HG02981 (cell line): ENCODE results near the gene C2CD2L.
"Not testable (repeated sequence)": the region's sequence is repeated elsewhere in the genome, so short reads cannot be mapped to it uniquely, and the experiment has no call there.

Experiments
- ATAC-seq: cut with Tn5 transposase; IDR thresholded peaks from one replicate; pipeline ENCODE4 v1.9.1; 2021; ENCODE audit warnings: mild to moderate bottlenecking, moderate library complexity; ENCODE audit not compliant: unreplicated experiment

The C2CD2L gene

GRCh38 chr11:119106564-119107537 is at the start of gene C2CD2L:
C2CD2L (plus strand) TSS chr11:119107344; CDS start chr11:119107742, 398 bp downstream.
- ATAC-seq = peak; percentile 71

DNA sequence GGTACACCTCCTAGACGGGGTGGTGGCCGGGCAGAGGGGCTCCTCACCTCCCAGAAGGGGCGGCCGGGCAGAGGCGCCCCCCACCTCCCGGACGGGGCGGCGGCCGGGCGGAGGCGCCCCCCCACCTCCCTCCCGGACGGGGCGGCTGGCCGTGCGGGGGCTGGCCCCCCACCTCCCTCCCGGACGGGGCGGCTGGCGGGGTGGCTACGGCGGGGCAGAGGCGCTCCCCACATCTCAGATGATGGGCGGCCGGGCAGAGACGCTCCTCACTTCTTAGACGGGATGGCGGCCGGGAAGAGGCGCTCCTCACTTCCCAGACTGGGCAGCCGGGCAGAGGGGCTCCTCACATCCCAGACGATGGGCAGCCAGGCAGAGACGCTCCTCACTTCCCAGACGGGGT is 48.0 kb upstream of the C2CD2L start:
- ATAC-seq = not testable (repeated sequence)

GRCh38 chr11:119061256-119061655 is 45.9 kb upstream of the C2CD2L start:
- no peak for ATAC-seq

DNA sequence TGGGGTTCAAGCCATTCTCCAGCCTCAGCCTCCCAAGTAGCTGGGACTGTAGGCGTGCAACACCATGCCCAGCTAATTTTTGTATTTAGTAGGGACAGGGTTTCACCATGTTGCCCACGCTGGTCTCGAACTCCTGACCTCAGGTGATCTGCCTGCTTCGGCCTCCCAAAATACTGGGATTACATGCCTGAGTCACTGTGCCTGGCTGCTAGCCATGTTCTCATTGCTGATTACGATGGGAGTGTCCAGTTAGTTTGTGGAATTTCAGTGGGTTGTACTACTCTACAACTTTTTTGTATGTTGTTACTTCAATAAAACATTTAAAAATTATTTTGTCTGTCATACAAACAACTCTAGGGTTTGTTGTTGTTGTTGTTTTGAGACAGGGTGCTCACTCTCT is 44.4 kb upstream of the C2CD2L start:
- ATAC-seq = no peak

DNA sequence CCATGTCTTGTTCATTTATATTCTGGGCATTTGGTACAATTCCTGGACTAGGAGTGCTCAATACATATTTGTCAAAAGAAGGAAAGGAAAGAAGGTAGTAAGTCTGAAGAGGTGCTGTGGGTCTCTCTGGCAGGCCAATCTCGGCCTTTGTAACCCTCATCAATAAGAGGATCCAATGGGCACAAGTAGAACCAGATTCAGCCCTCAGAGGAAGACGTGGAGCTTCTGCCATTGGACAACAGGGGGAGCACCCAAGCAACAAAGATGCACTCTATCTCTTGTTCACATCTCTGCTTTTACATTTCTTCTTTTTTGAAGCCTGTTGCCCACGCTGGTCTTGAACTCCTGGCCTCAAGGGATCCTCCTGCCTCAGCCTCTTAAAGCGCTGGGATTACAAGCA is 41.8 kb upstream of the C2CD2L start:
- no peak for ATAC-seq

GRCh38 chr11:119067371-119068222 is 39.5 kb upstream of the C2CD2L start, which contains the start of gene VPS11:
VPS11 (plus strand) TSS chr11:119067818; CDS start chr11:119067824, 6 bp downstream.
- peak; percentile 94 for ATAC-seq

DNA sequence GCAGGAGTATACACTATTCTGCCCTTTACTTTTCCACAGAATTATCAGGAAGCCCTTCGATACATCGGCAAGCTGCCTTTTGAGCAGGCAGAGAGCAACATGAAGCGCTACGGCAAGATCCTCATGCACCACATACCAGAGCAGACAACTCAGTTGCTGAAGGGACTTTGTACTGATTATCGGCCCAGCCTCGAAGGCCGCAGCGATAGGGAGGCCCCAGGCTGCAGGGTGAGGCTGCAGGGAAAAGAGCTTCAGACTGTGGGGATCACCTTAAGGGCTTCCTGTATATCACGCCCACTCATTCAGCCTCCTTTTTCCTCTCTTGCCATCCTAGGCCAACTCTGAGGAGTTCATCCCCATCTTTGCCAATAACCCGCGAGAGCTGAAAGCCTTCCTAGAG is 29.3 kb upstream of the C2CD2L start:
- no peak for ATAC-seq

DNA sequence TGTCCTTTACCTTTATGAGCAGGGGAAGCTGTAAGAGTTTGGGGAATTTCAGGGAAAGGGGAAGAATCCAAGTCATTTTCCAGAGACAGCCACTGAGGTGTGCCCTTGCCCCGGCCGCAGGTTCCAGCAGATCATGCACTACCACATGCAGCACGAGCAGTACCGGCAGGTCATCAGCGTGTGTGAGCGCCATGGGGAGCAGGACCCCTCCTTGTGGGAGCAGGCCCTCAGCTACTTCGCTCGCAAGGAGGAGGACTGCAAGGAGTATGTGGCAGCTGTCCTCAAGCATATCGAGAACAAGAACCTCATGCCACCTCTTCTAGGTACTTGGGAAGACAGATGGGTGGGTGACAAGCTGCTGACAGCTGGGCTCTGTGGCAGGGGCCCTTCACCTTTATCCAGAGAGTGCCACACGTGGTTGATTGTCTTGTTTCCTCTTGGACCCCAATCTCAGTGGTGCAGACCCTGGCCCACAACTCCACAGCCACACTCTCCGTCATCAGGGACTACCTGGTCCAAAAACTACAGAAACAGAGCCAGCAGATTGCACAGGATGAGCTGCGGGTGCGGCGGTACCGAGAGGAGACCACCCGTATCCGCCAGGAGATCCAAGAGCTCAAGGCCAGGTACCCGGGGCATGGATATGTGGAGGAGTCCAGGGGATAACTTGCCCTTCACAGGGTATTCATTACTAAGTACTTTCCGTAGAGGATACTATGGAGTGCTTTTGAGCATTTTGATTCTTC is 28.3 kb upstream of the C2CD2L start:
- no peak for ATAC-seq

DNA sequence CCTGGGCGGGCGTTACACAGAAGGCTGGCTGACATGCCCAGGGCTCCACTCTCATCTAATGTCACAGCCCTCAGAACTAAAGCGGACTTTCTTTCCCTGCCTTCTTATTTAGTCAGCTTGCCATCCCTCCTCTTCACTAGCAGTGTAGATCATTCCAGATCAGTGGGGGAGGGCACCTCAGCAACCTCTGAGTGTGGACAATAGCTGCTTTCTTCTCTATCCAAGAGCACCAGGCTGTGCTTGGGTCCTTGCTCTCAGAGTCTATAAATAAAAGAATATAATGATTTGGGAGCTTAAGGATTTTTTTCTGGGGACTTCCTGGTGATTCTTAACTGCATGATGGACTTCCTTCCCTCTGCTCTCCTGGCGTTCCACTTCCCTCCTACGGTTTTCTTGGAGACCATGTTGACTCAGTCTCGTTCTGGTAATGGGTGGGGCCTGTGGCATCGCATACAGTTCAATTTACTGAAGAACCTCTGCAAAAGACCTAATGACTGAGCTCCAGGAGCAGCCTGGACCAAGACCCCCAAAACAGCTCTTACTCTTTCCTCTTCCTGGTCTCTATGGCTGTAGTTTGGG is 25.4 kb upstream of the C2CD2L start:
- ATAC-seq = no peak

GRCh38 chr11:119084663-119085436 is 22.3 kb upstream of the C2CD2L start, which contains the start of gene HMBS:
HMBS (plus strand) TSS chr11:119084881; CDS start chr11:119085034, 153 bp downstream.
- ATAC-seq = peak; percentile 86

GRCh38 chr11:119085437-119085847 is 21.7 kb upstream of the C2CD2L start:
- ATAC-seq = peak; percentile 5

GRCh38 chr11:119087123-119087522 is 20.0 kb upstream of the C2CD2L start:
- no peak for ATAC-seq

DNA sequence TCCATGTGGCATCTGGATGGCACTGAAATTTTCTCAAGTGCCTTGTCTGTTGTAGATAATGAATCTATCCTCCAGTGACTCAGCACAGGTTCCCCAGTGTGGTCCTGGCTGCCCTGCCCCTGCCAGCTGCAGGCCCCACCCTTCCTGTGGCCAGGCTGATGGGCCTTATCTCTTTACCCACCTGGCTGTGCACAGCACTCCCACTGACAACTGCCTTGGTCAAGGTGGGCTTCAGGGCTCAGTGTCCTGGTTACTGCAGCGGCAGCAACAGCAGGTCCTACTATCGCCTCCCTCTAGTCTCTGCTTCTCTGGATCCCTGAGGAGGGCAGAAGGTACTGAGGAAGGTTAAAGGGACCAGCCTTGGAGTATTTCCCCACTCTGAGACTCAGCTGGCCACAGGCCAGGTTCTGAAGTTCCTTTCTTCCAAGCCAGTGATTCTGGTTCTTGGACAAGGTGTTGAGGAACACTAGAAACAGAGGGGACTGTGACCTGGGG is 19.4 kb upstream of the C2CD2L start:
- ATAC-seq = no peak

GRCh38 chr11:119088406-119088805 is 18.7 kb upstream of the C2CD2L start:
- no peak for ATAC-seq

GRCh38 chr11:119089319-119089718 is 17.8 kb upstream of the C2CD2L start:
- no peak for ATAC-seq

DNA sequence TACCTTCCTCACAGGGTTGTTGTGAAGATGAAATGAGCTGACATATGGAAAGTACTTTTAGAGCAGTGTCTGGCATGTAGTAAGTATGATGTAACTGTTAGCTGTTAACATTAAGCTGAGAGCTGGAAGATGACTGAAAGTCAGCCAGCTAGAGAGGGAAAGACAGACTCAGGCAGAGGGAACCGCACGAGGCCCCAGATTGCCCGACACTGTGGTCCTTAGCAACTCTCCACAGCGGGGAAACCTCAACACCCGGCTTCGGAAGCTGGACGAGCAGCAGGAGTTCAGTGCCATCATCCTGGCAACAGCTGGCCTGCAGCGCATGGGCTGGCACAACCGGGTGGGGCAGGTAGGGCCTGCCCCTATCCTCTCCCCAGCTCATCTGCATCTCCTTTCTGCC is 16.0 kb upstream of the C2CD2L start:
- no peak for ATAC-seq

DNA sequence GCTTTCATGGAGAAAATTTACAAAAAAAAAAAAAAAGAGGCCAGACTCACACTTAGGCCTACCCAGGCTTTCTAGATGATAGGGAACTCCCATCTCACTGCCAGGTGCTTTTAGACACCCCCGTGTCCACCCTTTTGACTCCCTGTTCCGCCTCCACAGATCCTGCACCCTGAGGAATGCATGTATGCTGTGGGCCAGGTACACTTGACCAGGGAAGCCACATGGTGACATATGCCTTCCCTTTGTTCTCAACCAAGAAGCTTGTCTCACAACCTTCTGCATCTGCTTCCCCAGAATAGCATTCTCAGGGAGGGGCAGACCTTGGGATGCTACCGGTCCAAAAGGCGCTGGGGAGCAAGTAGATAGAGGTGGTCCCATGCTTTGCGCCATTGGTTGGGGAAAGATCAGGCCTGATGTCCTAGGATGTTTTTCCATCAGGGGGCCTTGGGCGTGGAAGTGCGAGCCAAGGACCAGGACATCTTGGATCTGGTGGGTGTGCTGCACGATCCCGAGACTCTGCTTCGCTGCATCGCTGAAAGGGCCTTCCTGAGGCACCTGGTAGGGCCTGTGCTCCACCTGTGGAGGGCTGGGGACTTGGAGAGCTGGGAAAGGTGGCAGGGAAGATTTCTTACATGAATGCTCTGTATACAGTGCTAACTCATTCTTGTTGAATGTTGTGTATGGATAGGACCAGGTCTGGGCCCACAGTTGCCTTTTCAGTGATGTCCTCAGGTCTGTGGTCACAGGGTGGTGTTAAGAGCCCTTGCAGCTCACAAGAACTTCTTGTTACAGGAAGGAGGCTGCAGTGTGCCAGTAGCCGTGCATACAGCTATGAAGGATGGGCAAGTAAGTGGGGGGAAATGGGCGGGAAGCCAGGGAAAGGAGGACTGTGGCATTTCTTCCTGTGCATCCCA is 14.9 kb upstream of the C2CD2L start:
- ATAC-seq = no peak
